Gastrocnemius medialis (tissue), 4 donors: ENCODE measurements around the gene HIBCH. TPM values are rescaled to one million over a fixed set of nuclear protein-coding genes. Genes with fewer than 3 reads are reported as not detected.
A peak's percentile ranks its signal among the peaks of the same experiment; 100 is the strongest.

Experiments
- ATAC-seq, 2 donors: fragments of 150-250 bp; one replicate each; pipeline ENCODE4 v1.9.1; 2016
- DNase-seq, 2 donors: peaks; one replicate each; pipeline ENCODE4 v3.0.0-alpha.2; 2019
- H3K27ac ChIP-seq, 4 donors: fragments of 200-600 bp; sonication (generic); 1 replicate in 1 of 4; 2 replicates in 3 of 4; pipeline ENCODE4 v1.5.1; 2016 to 2018; ENCODE audit warnings: mild to moderate bottlenecking in 2 of 4, moderate library complexity in 1 of 4
- H3K27me3 ChIP-seq, 3 donors: fragments of 200-600 bp; sonication (generic) in 2 of 3; 1 replicate in 1 of 3; 2 replicates in 2 of 3; pipeline versions ENCODE4 v1.5.1 to v1.6.0; 2016 to 2019; ENCODE audit warnings: mild to moderate bottlenecking in 1 of 3, moderate library complexity in 1 of 3
- H3K36me3 ChIP-seq, 2 donors: fragments of 200-600 bp; sonication (generic) in 1 of 2; one replicate each; pipeline ENCODE4 v1.5.1; 2017 to 2018
- H3K4me1 ChIP-seq, 2 donors: fragments of 200-600 bp; sonication (generic) in 1 of 2; one replicate each; pipeline ENCODE4 v1.5.1; 2016 to 2017; ENCODE audit warnings: mild to moderate bottlenecking in 2 of 2
- H3K4me3 ChIP-seq, 4 donors: fragments of 200-600 bp; sonication (generic) in 3 of 4; 1 replicate in 1 of 4; 2 replicates in 3 of 4; pipeline ENCODE4 v1.5.1; 2016 to 2019; ENCODE audit warnings: mild to moderate bottlenecking in 2 of 4
- H3K9me3 ChIP-seq, 3 donors: fragments of 200-600 bp; sonication (generic) in 2 of 3; 1 replicate in 1 of 3; 2 replicates in 2 of 3; pipeline ENCODE4 v1.5.1; 2016 to 2019
- POLR2A ChIP-seq, 2 donors: fragments of 450-650 bp; IDR thresholded peaks; one replicate each; pipeline ENCODE4 v1.6.1; 2017; ENCODE audit warnings: antibody characterized with exemption in 2 of 2, mild to moderate bottlenecking in 2 of 2, moderate library complexity in 2 of 2
- in situ Hi-C, 4 donors: fragments of 200-750 bp; cut with MboI; loops; one replicate each; pipeline versions ENCODE4 v1.15.0 to v1.8.0; 2017; ENCODE audit warnings: low sequenced_read_pairs in 4 of 4
- intact Hi-C: fragments of 100-400 bp; cut with DNase I; formaldehyde crosslinking; loops from one replicate; pipeline ENCODE4 v1.15.1; 2023; ENCODE audit warnings: low total_unique reads
- total RNA-seq, 4 donors: library from RNA; depleted of rRNA; stranded (reverse); fragments of >200 nt; gene quantifications; one replicate each; pipeline versions ENCODE4 v1.1.0 to v1.2.3, GENCODE V29; 2016
- TF ChIP-seq, protein P1 (sequence below), 5 experiments: fragments of 450-650 bp in 3 of 5; fragments of 200-600 bp in 2 of 5; sonication (generic) in 2 of 5; IDR thresholded peaks in 4 of 5; conservative IDR thresholded peaks in 1 of 5; 1 replicate in 4 of 5; 2 replicates in 1 of 5; pipeline ENCODE4 v1.5.1; 2016 to 2019; ENCODE audit warnings: antibody characterized with exemption in 5 of 5, mild to moderate bottlenecking in 3 of 5, moderate library complexity in 3 of 5

The HIBCH gene
- total RNA-seq, 4 donors from 2014 or later: 3.7 to 20.1 (median 10.6) TPM

DNA sequence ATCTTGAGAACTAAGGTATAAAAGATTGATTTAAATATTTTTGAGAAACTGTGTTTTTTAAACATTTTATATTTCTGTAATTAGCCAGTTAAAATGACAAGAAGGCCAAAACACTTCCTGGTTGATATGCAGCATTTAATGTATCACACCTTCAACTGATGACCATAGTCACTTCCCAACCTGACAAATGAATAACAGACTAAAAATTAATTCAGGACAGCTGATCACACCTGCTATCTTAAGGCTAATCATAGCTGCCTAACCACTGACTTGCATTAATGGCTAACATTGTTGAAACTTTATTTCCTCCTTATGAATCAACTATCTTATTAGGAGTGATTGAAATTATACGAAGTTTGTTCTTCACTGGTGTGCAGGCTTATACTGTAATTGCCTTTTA is 131.3 kb downstream of the HIBCH start:
- Histone ChIP-seq H3K27ac (no peak overlapping the region), H3K4me1 (no peaks in the 10 kb centered on the region), H3K4me3 (no peak overlapping the region), H3K36me3 (no peaks in the 10 kb centered on the region), H3K27me3 (no peaks in the 10 kb centered on the region), H3K9me3 (no peaks in the 10 kb centered on the region)
- intact Hi-C loops (no loop called here), in situ Hi-C loops (loop anchor here in 2 of 4 donors (10.0 to 25.0 kb wide), 2 partner anchors 101 to 103 kb away; no protein-coding TSS in a partner anchor)
- TF ChIP-seq POLR2A (IDR thresholded peaks at IDR 0.05): no peak
- TF ChIP-seq, protein P1, sequence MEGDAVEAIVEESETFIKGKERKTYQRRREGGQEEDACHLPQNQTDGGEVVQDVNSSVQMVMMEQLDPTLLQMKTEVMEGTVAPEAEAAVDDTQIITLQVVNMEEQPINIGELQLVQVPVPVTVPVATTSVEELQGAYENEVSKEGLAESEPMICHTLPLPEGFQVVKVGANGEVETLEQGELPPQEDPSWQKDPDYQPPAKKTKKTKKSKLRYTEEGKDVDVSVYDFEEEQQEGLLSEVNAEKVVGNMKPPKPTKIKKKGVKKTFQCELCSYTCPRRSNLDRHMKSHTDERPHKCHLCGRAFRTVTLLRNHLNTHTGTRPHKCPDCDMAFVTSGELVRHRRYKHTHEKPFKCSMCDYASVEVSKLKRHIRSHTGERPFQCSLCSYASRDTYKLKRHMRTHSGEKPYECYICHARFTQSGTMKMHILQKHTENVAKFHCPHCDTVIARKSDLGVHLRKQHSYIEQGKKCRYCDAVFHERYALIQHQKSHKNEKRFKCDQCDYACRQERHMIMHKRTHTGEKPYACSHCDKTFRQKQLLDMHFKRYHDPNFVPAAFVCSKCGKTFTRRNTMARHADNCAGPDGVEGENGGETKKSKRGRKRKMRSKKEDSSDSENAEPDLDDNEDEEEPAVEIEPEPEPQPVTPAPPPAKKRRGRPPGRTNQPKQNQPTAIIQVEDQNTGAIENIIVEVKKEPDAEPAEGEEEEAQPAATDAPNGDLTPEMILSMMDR (IDR thresholded peaks at IDR 0.05 in 4 of 5, conservative IDR thresholded peaks at IDR 0.05 in 1 of 5): no peak
- ATAC-seq (no peak), DNase-seq (no peak)

DNA sequence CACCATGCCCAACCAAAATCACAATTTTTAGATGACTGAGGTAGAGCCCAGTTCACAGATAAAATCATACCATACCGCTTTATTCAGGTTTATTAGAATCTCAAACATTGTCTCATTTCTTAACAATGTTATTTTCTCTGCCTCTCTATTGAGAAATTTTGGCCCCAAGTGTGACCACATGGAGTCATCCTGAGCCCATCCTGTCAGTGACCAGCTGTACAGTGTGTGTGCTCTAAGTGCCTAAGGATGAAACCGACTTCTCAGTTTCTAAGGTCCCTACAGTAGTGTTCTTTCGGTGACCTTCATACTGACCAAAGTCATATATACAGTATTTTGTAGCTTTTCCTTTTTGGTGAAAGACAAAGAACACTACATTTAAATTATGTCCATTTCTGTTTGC is 133.4 kb downstream of the HIBCH start:
- no peak overlapping the region for H3K4me3 ChIP-seq
- H3K36me3 ChIP-seq: no peaks in the 10 kb centered on the region
- ATAC-seq (no peak), DNase-seq (no peak)
- in situ Hi-C loops: loop anchor here in 2 of 4 donors (10.0 to 25.0 kb wide), 2 partner anchors 99 to 101 kb away; no protein-coding TSS in a partner anchor
- intact Hi-C loops: no loop called here
- H3K27me3 ChIP-seq: no peaks in the 10 kb centered on the region
- TF ChIP-seq POLR2A (IDR thresholded peaks at IDR 0.05): no peak
- TF ChIP-seq, protein P1 (IDR thresholded peaks at IDR 0.05 in 4 of 5, conservative IDR thresholded peaks at IDR 0.05 in 1 of 5): no peak
- H3K4me1 ChIP-seq: peaks cover 0 to 4% of the 10 kb centered on the region in 2 donors
- H3K27ac ChIP-seq: peak overlapping the region in 1 of 4 donors; percentile 94
- H3K9me3 ChIP-seq: no peaks in the 10 kb centered on the region

DNA sequence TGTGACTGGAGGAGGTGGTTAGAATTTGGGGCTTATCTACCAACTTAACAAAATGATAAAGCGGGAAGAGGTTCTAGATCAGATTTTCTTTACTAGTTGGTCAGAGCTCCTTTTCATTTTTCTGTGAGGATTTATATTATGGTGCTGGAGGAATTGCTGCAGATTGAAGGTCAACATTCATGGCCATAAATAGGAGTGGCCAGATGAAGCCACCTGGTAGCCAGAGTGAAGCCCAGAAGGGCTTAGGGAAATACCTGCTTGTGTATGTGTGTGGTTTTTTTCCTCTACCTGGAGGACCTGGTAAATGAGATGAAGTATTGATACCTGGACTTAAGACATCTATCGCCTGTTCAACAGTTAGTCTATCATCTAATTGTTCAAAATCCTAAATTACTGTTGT is 134.2 kb downstream of the HIBCH start:
- ATAC-seq (no peak), DNase-seq (no peak)
- in situ Hi-C loops (loop anchor here in 2 of 4 donors (10.0 to 25.0 kb wide), 2 partner anchors 98 to 101 kb away; no protein-coding TSS in a partner anchor), intact Hi-C loops (no loop called here)
- H3K9me3 ChIP-seq: no peaks in the 10 kb centered on the region
- H3K4me3 ChIP-seq: no peak overlapping the region
- no peaks in the 10 kb centered on the region for H3K36me3 ChIP-seq
- H3K27me3 ChIP-seq: no peaks in the 10 kb centered on the region
- H3K4me1 ChIP-seq: peaks cover 0 to 4% of the 10 kb centered on the region in 2 donors
- H3K27ac ChIP-seq: peak overlapping the region in 1 of 4 donors; percentile 94
- no peak for TF ChIP-seq POLR2A (IDR thresholded peaks at IDR 0.05)
- TF ChIP-seq, protein P1 (IDR thresholded peaks at IDR 0.05 in 4 of 5, conservative IDR thresholded peaks at IDR 0.05 in 1 of 5): no peak

DNA sequence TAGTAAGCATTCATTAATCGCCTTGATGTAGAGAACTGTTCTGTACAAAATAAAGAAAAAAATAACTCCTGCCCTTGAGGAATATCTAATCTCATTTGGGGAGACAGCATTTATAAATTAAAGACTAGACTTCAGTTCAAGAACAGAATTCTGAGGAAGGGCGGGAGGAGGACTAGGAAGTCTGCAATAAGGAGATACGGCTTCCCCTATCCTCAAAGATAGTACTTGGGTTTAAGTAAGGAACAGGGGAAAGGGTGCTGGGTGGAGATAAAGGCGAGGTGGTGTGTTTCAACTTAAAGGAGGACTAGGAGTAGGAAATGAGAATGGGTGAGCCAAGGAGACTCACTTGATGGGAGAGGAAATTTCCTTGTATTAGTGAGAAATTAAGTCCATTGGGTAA is 135.2 kb downstream of the HIBCH start:
- in situ Hi-C loops: loop anchor here in 2 of 4 donors (10.0 to 25.0 kb wide), 2 partner anchors 97 to 100 kb away; no protein-coding TSS in a partner anchor
- no peaks in the 10 kb centered on the region for H3K36me3 ChIP-seq
- no peaks in the 10 kb centered on the region for H3K27me3 ChIP-seq
- intact Hi-C loops: loop anchor here (5.0 kb wide), 1 partner anchor 133 kb away; the partner anchor contains the start of gene HIBCH
- no peak overlapping the region for H3K4me3 ChIP-seq
- ATAC-seq (no peak), DNase-seq (no peak)
- H3K4me1 ChIP-seq: peaks cover 0 to 4% of the 10 kb centered on the region in 2 donors
- H3K27ac ChIP-seq: peak overlapping the region in 1 of 4 donors; percentile 94
- TF ChIP-seq POLR2A (IDR thresholded peaks at IDR 0.05): no peak
- TF ChIP-seq, protein P1 (IDR thresholded peaks at IDR 0.05 in 4 of 5, conservative IDR thresholded peaks at IDR 0.05 in 1 of 5): no peak
- H3K9me3 ChIP-seq: no peaks in the 10 kb centered on the region
